ENCODE results near the gene RSBN1.
"Not testable (repeated sequence)": the region's sequence is repeated elsewhere in the genome, so short reads cannot be mapped to it uniquely, and the experiment has no call there.

The RSBN1 gene

GRCh38 chr1:113856401-113856790 is 44.1 kb upstream of the RSBN1 start:
- H3K4me3 ChIP-seq (ENCODE audit: insufficient read length, low read depth), result no peak overlapping the region
- no peaks in the 10 kb centered on the region for H3K36me3 ChIP-seq (ENCODE audit: insufficient read depth, insufficient read length, low read length)
- no peaks in the 10 kb centered on the region for H3K9me3 ChIP-seq (ENCODE audit: insufficient read depth, low read length)
- no peak for DNase-seq (ENCODE audit: low read depth, low spot score)
- no peaks in the 10 kb centered on the region for H3K4me1 ChIP-seq (ENCODE audit: insufficient read depth, insufficient read length)
- TF ChIP-seq SUZ12 (IDR thresholded peaks at IDR 0.05; ENCODE audit: extremely low read depth, insufficient read depth, insufficient read length), result no peak
- H3K27me3 ChIP-seq (ENCODE audit: insufficient read depth, insufficient read length), result no peaks in the 10 kb centered on the region
- no peak overlapping the region for H3K9ac ChIP-seq (ENCODE audit: insufficient read length, low read depth)

GRCh38 chr1:113855630-113856400 is 43.5 kb upstream of the RSBN1 start:
- no peaks in the 10 kb centered on the region for H3K36me3 ChIP-seq (ENCODE audit: insufficient read depth, insufficient read length, low read length)
- no peaks in the 10 kb centered on the region for H3K9me3 ChIP-seq (ENCODE audit: insufficient read depth, low read length)
- no peak overlapping the region for H3K9ac ChIP-seq (ENCODE audit: insufficient read length, low read depth)
- H3K27me3 ChIP-seq (ENCODE audit: insufficient read depth, insufficient read length), result no peaks in the 10 kb centered on the region
- TF ChIP-seq YY1 (IDR thresholded peaks at IDR 0.05; ENCODE audit: insufficient read depth, insufficient read length), result no peak
- TF ChIP-seq SUZ12 (IDR thresholded peaks at IDR 0.05; ENCODE audit: extremely low read depth, insufficient read depth, insufficient read length), result no peak
- no peak for TF ChIP-seq ZNF274 (IDR thresholded peaks at IDR 0.05; ENCODE audit: low read depth, low read length)
- H3K4me3 ChIP-seq (ENCODE audit: insufficient read length, low read depth), result no peak overlapping the region
- H3K4me1 ChIP-seq (ENCODE audit: insufficient read depth, insufficient read length), result no peaks in the 10 kb centered on the region
- no peak for DNase-seq (ENCODE audit: low read depth, low spot score)

- DNase-seq (ENCODE audit: low read depth, low spot score), result no peak
- Histone ChIP-seq H3K9ac (ENCODE audit: insufficient read length, low read depth) (no peak overlapping the region), H3K9me3 (ENCODE audit: insufficient read depth, low read length) (no peaks in the 10 kb centered on the region), H3K4me3 (ENCODE audit: insufficient read length, low read depth) (no peak overlapping the region), H3K36me3 (ENCODE audit: insufficient read depth, insufficient read length, low read length) (no peaks in the 10 kb centered on the region), H3K27me3 (ENCODE audit: insufficient read depth, insufficient read length) (no peaks in the 10 kb centered on the region), H3K4me1 (ENCODE audit: insufficient read depth, insufficient read length) (no peaks in the 10 kb centered on the region)
- TF ChIP-seq YY1 (IDR thresholded peaks at IDR 0.05; ENCODE audit: insufficient read depth, insufficient read length), result no peak
- TF ChIP-seq ZNF274 (IDR thresholded peaks at IDR 0.05; ENCODE audit: low read depth, low read length), result no peak
- no peak for TF ChIP-seq SUZ12 (IDR thresholded peaks at IDR 0.05; ENCODE audit: extremely low read depth, insufficient read depth, insufficient read length)
Measured at GRCh38 chr1:113854234-113854633, 42.0 kb upstream of the RSBN1 start.

- H3K9me3 ChIP-seq (ENCODE audit: insufficient read depth, low read length); H3K27me3 ChIP-seq (ENCODE audit: insufficient read depth, insufficient read length); H3K4me3 ChIP-seq (ENCODE audit: insufficient read length, low read depth); H3K9ac ChIP-seq (ENCODE audit: insufficient read length, low read depth); H3K4me1 ChIP-seq (ENCODE audit: insufficient read depth, insufficient read length); H3K36me3 ChIP-seq (ENCODE audit: insufficient read depth, insufficient read length, low read length); DNase-seq (ENCODE audit: low read depth, low spot score): not testable (repeated sequence)
Measured at GRCh38 chr1:113852694-113853093, 40.4 kb upstream of the RSBN1 start.

DNA sequence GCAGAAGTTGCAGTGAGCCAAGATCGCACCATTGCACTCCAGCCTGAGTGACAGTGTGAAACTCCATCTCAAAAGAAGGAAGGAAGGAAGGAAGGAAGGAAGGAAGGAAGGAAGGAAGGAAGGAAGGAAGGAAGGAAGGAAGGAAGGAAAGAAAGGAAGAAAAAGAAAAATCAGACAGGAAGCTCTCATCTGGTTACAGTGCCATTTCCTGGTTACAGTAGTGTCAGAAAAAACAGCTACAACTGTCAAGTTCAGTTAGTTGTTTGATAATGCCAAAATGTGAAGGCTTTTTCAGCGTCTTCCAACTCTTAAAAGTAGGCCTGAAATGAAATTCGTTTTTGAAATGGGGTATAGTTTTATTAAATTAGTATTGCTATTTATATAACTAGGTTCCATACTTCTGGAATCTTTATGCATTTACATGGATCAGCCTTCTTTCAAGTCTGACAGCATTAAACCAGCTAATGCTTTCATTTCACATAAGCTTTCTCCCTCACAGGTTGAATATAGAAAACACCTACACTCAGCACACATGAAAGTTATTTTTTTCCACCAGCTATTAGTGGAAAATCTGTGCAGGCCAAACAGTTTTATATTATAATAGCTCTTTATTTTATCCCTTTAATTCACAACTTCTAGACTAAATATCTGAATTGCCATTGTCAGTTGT is 38.0 kb upstream of the RSBN1 start:
- Histone ChIP-seq H3K4me1 (ENCODE audit: insufficient read depth, insufficient read length) (no peaks in the 10 kb centered on the region), H3K9me3 (ENCODE audit: insufficient read depth, low read length) (peaks cover 14% of the 10 kb centered on the region), H3K9ac (ENCODE audit: insufficient read length, low read depth) (no peak overlapping the region), H3K4me3 (ENCODE audit: insufficient read length, low read depth) (no peak overlapping the region), H3K27me3 (ENCODE audit: insufficient read depth, insufficient read length) (no peaks in the 10 kb centered on the region), H3K36me3 (ENCODE audit: insufficient read depth, insufficient read length, low read length) (no peaks in the 10 kb centered on the region)
- TF ChIP-seq ZNF274 (IDR thresholded peaks at IDR 0.05; ENCODE audit: low read depth, low read length) (no peak), YY1 (IDR thresholded peaks at IDR 0.05; ENCODE audit: insufficient read depth, insufficient read length) (no peak), SUZ12 (IDR thresholded peaks at IDR 0.05; ENCODE audit: extremely low read depth, insufficient read depth, insufficient read length) (no peak)
- no peak for DNase-seq (ENCODE audit: low read depth, low spot score)

DNA sequence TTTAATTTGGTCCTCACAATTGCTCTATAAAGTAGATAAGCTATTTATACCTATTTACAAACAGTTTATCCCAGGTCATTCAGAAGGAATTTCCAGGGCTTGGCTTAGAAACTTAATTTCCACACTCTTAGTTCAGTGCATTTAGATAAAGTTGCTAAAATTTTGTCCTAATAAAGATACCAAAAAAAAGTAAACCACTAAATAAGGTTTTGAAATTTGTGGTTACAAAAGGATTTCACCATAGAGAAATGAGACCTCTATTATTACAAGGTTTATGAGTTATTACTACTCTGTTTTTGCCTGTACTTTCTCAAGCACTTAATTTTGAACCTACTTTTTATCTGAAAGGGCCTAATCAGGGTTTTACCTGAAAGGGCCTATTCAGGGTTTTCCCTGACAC is 36.8 kb upstream of the RSBN1 start:
- no peak for DNase-seq (ENCODE audit: low read depth, low spot score)
- no peak overlapping the region for H3K4me3 ChIP-seq (ENCODE audit: insufficient read length, low read depth)

DNA sequence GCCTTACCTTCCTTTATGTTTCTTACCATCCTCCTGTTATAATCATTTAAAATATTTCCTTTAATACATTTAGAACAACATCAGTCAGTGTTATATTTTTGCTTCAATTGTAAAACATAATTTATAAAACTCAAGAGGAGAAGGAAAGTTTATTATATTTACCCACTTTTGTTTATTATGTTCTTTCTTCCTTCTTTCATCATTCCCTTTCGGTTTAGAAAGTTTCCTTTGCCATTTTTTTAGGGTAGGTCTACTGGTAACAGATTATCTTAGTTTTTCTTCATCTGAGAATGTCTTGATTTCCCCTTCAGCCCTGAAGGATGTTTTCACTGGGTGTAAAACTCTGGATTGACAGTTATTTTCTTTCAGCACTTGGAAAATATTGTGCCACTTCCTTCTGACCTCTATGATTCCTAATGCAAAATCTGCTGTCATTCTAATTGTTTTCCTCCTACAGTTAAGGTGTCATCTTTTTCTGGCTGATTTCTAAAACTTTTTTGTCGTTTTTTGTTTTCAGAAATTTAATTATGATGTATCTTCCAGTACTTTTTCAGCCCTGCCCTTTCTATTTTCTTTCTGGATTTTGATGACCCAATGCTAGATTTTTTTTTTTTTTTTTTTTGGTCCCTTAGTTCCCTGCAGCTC is 34.2 kb upstream of the RSBN1 start:
- no peaks in the 10 kb centered on the region for H3K4me1 ChIP-seq (ENCODE audit: insufficient read depth, insufficient read length)

More for the DNA sequence above, 36.8 kb upstream of the RSBN1 start:
- peaks cover 14% of the 10 kb centered on the region for H3K9me3 ChIP-seq (ENCODE audit: insufficient read depth, low read length)
- no peaks in the 10 kb centered on the region for H3K4me1 ChIP-seq (ENCODE audit: insufficient read depth, insufficient read length)
- TF ChIP-seq SUZ12 (IDR thresholded peaks at IDR 0.05; ENCODE audit: extremely low read depth, insufficient read depth, insufficient read length) (no peak), YY1 (IDR thresholded peaks at IDR 0.05; ENCODE audit: insufficient read depth, insufficient read length) (no peak), ZNF274 (IDR thresholded peaks at IDR 0.05; ENCODE audit: low read depth, low read length) (no peak)
- no peaks in the 10 kb centered on the region for H3K27me3 ChIP-seq (ENCODE audit: insufficient read depth, insufficient read length)
- no peak overlapping the region for H3K9ac ChIP-seq (ENCODE audit: insufficient read length, low read depth)
- H3K36me3 ChIP-seq (ENCODE audit: insufficient read depth, insufficient read length, low read length), result no peaks in the 10 kb centered on the region

More for the DNA sequence above, 34.2 kb upstream of the RSBN1 start:
- Histone ChIP-seq H3K9me3 (ENCODE audit: insufficient read depth, low read length) (peaks cover 14% of the 10 kb centered on the region), H3K9ac (ENCODE audit: insufficient read length, low read depth) (no peak overlapping the region), H3K27me3 (ENCODE audit: insufficient read depth, insufficient read length) (no peaks in the 10 kb centered on the region), H3K36me3 (ENCODE audit: insufficient read depth, insufficient read length, low read length) (no peaks in the 10 kb centered on the region), H3K4me3 (ENCODE audit: insufficient read length, low read depth) (no peak overlapping the region)
- no peak for TF ChIP-seq ZNF274 (IDR thresholded peaks at IDR 0.05; ENCODE audit: low read depth, low read length)
- TF ChIP-seq SUZ12 (IDR thresholded peaks at IDR 0.05; ENCODE audit: extremely low read depth, insufficient read depth, insufficient read length), result no peak
- TF ChIP-seq YY1 (IDR thresholded peaks at IDR 0.05; ENCODE audit: insufficient read depth, insufficient read length), result no peak
- no peak for DNase-seq (ENCODE audit: low read depth, low spot score)
